BJ (cell line): Measurements from ENCODE around the gene SCGB1A1. TPM values are rescaled to one million over a fixed set of nuclear protein-coding genes. Genes with fewer than 3 reads are reported as not detected.

Experiments
- CTCF ChIA-PET: fragments of 350-600 bp; formaldehyde crosslinking; extraction: SDS; loops from one replicate; lab custom pipeline; 2021; ENCODE audit warnings: antibody characterized with exemption, inconsistent platforms; lab: Yijun Ruan, JAX
- POLR2A ChIA-PET: fragments of 300-600 bp; sonication (Branson Sonifier 250); formaldehyde crosslinking; extraction: SDS; loops from one replicate; lab custom pipeline; 2021; ENCODE audit warnings: antibody characterized with exemption; lab: Charles Lee
- DNase-seq: peaks from one replicate; pipeline ENCODE4 v3.0.0-alpha.2; 2011; ENCODE audit warnings: low read depth
- H3K27me3 ChIP-seq: 2 replicates; pipeline ENCODE4 v1.6.0; 2011; ENCODE audit warnings: low read length; ENCODE audit not compliant: control insufficient read depth, insufficient read depth
- H3K36me3 ChIP-seq: 2 replicates; pipeline ENCODE4 v1.5.1; 2011; ENCODE audit warnings: low read length; ENCODE audit not compliant: control insufficient read depth, insufficient read depth
- H3K4me3 ChIP-seq: 2 replicates; pipeline ENCODE4 v1.5.1; 2011; ENCODE audit warnings: low read depth, mild to moderate bottlenecking, control low read depth, low read length
- CTCF ChIP-seq: IDR thresholded peaks from 2 replicates; pipeline ENCODE4 v1.5.1; 2011; ENCODE audit warnings: low read depth, mild to moderate bottlenecking, control low read depth, inconsistent platforms, low read length, moderate library complexity; ENCODE audit not compliant: insufficient read depth
- polyA plus RNA-seq: library from polyadenylated mRNA; depleted of rRNA; stranded (reverse); fragments of >200 nt; gene quantifications from 2 replicates; pipeline ENCODE4 v1.2.3, GENCODE V29; 2011; rRNA removed

SCGB1A1 gene
- polyA plus RNA-seq, 1 experiment = not detected

DNA sequence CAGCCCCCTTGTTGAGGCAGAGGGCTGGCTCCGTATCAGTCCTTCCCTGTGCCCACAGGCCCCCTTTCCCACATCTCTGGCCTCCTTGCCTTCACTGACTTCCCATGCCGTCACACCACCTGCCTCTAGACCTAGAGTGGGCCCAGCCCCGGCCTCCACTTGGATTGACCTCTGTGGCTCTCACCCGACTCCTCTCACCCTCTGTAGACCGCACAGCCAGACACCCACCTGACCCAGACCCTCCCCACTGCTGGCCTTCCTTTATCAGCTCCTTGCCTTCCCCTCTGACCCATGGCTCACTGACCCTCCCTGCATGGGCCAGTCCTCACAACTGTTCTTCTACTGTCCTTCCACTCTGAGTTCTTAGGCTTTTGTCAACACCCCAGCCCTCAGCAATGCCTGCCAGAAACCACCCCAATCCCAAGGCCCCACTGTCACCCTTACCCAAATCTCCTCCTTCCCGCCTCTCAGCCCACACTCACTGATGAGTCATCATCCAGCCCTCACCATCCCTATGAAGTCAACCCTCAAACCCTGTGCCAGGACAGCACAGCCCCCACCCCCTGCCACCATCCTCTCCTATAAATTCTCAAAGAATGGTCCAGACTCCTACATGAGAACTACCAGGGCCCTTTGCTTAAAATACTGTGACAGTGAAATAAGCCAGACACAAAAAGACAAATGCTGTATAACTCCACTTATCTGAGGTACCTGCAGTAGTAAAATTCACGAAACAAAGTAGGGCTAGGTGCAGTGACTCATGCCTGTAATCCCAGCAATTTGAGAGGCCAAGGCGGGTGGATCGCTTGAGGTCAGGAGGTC is 53.4 kb downstream of the SCGB1A1 start:
- ChIA-PET CTCF (no interaction called here), POLR2A (no interaction called here)
- no peak for DNase-seq
- TF ChIP-seq CTCF = no peak
- H3K36me3 ChIP-seq = no peaks in the 10 kb centered on the region
- H3K27me3 ChIP-seq = no peaks in the 10 kb centered on the region
- no peak overlapping the region for H3K4me3 ChIP-seq

Other genes starting within 250 kb of the SCGB1A1 start
- not detected in 2 replicates for gene SCGB1D1, start 228.8 kb upstream of the SCGB1A1 start, polyA plus RNA-seq
- not detected in 2 replicates for gene SCGB2A1, start 210.4 kb upstream of the SCGB1A1 start, polyA plus RNA-seq
- not detected in 2 replicates for gene SCGB1D2, start 176.8 kb upstream of the SCGB1A1 start, polyA plus RNA-seq
- gene SCGB2A2, start 148.9 kb upstream of the SCGB1A1 start, polyA plus RNA-seq = not detected in 2 replicates
- not detected in 2 replicates for gene SCGB1D4, start 120.0 kb upstream of the SCGB1A1 start, polyA plus RNA-seq
- gene ASRGL1, start 81.6 kb upstream of the SCGB1A1 start, polyA plus RNA-seq = 0.58 and 0.75 TPM in 2 replicates
- 145 and 185 TPM in 2 replicates for gene AHNAK, start 127.8 kb downstream of the SCGB1A1 start, polyA plus RNA-seq
- gene EEF1G, start 154.9 kb downstream of the SCGB1A1 start, polyA plus RNA-seq = 2,358 and 2,459 TPM in 2 replicates
- 6.4 and 9.9 TPM in 2 replicates for gene TUT1, start 172.5 kb downstream of the SCGB1A1 start, polyA plus RNA-seq
- gene MTA2, start 182.8 kb downstream of the SCGB1A1 start, polyA plus RNA-seq = 16.4 and 17.8 TPM in 2 replicates
- gene EML3, start 193.7 kb downstream of the SCGB1A1 start, polyA plus RNA-seq = 18.9 and 26.5 TPM in 2 replicates
- 2.1 and 2.2 TPM in 2 replicates for gene ROM1, start 194.2 kb downstream of the SCGB1A1 start, polyA plus RNA-seq
- gene B3GAT3, start 203.0 kb downstream of the SCGB1A1 start, polyA plus RNA-seq = 24.5 and 42.4 TPM in 2 replicates
- gene GANAB, start 227.6 kb downstream of the SCGB1A1 start, polyA plus RNA-seq = 388 and 463 TPM in 2 replicates
- 6.7 and 17.3 TPM in 2 replicates for gene INTS5, start 234.3 kb downstream of the SCGB1A1 start, polyA plus RNA-seq
- gene C11orf98, start 246.2 kb downstream of the SCGB1A1 start, polyA plus RNA-seq = 43.0 and 45.2 TPM in 2 replicates
- gene CSKMT, start 246.3 kb downstream of the SCGB1A1 start, polyA plus RNA-seq = 5.1 and 6.6 TPM in 2 replicates